Endometrial microvascular endothelial cells (primary cell): ENCODE data around the gene RAG2. TPM values are rescaled to one million over a fixed set of nuclear protein-coding genes. Genes with fewer than 3 reads are reported as not detected.
"Not testable (repeated sequence)": the region's sequence is repeated elsewhere in the genome, so short reads cannot be mapped to it uniquely, and the experiment has no call there.

Experiments
- in situ Hi-C: cut with HindIII; loops from 2 replicates; pipeline ENCODE4 v1.10.0; 2017; ENCODE audit warnings: low sequenced_read_pairs, low pct_unique_long_range_greater_than_20kb; ENCODE audit errors: inconsistent ontology term
- total RNA-seq: library from RNA; depleted of rRNA; stranded (reverse); fragments of >200 nt; gene quantifications from one replicate; pipeline ENCODE4 v1.2.3, GENCODE V29; 2015; ENCODE audit errors: inconsistent ontology term

RAG2 gene
- total RNA-seq, 1 donor from 2014 or later = not detected

- in situ Hi-C loops = no loop called here
Observed at GRCh38 chr11:36565031-36565610, 32.9 kb downstream of the RAG2 start.

GRCh38 chr11:36564376-36565030, 33.5 kb downstream of the RAG2 start:
- in situ Hi-C loops = no loop called here

GRCh38 chr11:36558571-36559413, 39.2 kb downstream of the RAG2 start:
- in situ Hi-C loops = no loop called here

GRCh38 chr11:36557991-36558390, 40.0 kb downstream of the RAG2 start:
- in situ Hi-C loops = no loop called here

GRCh38 chr11:36557390-36557789, 40.6 kb downstream of the RAG2 start:
- in situ Hi-C loops = not testable (repeated sequence)

GRCh38 chr11:36550385-36551115, 47.5 kb downstream of the RAG2 start:
- in situ Hi-C loops = no loop called here

Other genes with a start within 250 kb of the RAG2 start
- gene TRAF6, start 88.0 kb downstream of the RAG2 start, total RNA-seq = 9.4 TPM
- 1.3 TPM for gene RAG1, start 30.2 kb downstream of the RAG2 start, total RNA-seq
- gene IFTAP, start 3.7 kb downstream of the RAG2 start, total RNA-seq = 38.7 TPM